OCI-LY3 (cell line): ENCODE measurements around the gene CFAP74.

Experiments
- EZH2phosphoT487 ChIP-seq: fragments of 200-600 bp; shearing (Covaris generic); IDR thresholded peaks from 2 replicates; pipeline ENCODE4 v1.6.1; 2018; ENCODE audit warnings: antibody characterized with exemption, mixed run types, low read depth
- TF ChIP-seq, protein P1 (sequence below): fragments of 200-600, 300-600 bp; sonication (generic); IDR thresholded peaks from 2 replicates; pipeline ENCODE4 v1.5.1; 2014; ENCODE audit warnings: antibody characterized with exemption, low read length, low read depth

- TF ChIP-seq, protein P1, sequence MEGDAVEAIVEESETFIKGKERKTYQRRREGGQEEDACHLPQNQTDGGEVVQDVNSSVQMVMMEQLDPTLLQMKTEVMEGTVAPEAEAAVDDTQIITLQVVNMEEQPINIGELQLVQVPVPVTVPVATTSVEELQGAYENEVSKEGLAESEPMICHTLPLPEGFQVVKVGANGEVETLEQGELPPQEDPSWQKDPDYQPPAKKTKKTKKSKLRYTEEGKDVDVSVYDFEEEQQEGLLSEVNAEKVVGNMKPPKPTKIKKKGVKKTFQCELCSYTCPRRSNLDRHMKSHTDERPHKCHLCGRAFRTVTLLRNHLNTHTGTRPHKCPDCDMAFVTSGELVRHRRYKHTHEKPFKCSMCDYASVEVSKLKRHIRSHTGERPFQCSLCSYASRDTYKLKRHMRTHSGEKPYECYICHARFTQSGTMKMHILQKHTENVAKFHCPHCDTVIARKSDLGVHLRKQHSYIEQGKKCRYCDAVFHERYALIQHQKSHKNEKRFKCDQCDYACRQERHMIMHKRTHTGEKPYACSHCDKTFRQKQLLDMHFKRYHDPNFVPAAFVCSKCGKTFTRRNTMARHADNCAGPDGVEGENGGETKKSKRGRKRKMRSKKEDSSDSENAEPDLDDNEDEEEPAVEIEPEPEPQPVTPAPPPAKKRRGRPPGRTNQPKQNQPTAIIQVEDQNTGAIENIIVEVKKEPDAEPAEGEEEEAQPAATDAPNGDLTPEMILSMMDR: no peak
- TF ChIP-seq EZH2phosphoT487: no peak
Observed at GRCh38 chr1:1976031-1976430, 27.6 kb downstream of the CFAP74 start.
